ENCODE results near the gene SNX9. TPM values are rescaled to one million over a fixed set of nuclear protein-coding genes. Genes with fewer than 3 reads are reported as not detected.

Gene SNX9
- total and polyA plus RNA-seq, 2 of the 8 experiments (the other 6 are each of a cell fraction or from before 2014, with no cell fraction given) = 11.8 to 23.2 TPM

- Histone ChIP-seq H4K8ac (ENCODE audit: extremely low read depth, insufficient read depth, low read length) (no peak overlapping the region), H2AFZ (ENCODE audit: low read length) (no peak overlapping the region), H3K36me3 (ENCODE audit: control insufficient read depth in 2 of 4, insufficient read depth in 4 of 4, low read length in 3 of 4) (no peaks in the 10 kb centered on the region), H3K23me2 (ENCODE audit: low read depth, low read length) (no peaks in the 10 kb centered on the region), H3K4me3 (ENCODE audit: extremely low read depth in 1 of 4, insufficient read depth in 2 of 4, low read depth in 3 of 4, low read length in 4 of 4) (no peak overlapping the region), H3K79me1 (ENCODE audit: low read depth, low read length) (no peaks in the 10 kb centered on the region), H3K4me1 (replicated peaks in 1 of 4; ENCODE audit: control insufficient read depth in 3 of 4, insufficient read depth in 4 of 4, low read length in 3 of 4) (no peaks in the 10 kb centered on the region), H3K27me3 (replicated peaks in 1 of 4; ENCODE audit: control insufficient read depth in 3 of 4, extremely low read depth in 1 of 4, insufficient read depth in 3 of 4, low read length in 3 of 4) (no peaks in the 10 kb centered on the region), H3K56ac (replicated peaks; ENCODE audit: insufficient read length, low read depth, low read length) (no peak overlapping the region), H2BK15ac (ENCODE audit: low read length) (no peak overlapping the region), H3K4ac (replicated peaks; ENCODE audit: insufficient read length, low read depth, low read length) (no peak overlapping the region), H3K14ac (ENCODE audit: insufficient read length) (no peak overlapping the region), H4K91ac (replicated peaks; ENCODE audit: insufficient read length, low read length) (no peak overlapping the region), H3K79me2 (ENCODE audit: control insufficient read depth in 1 of 2, insufficient read depth in 2 of 2, low read length in 2 of 2) (no peaks in the 10 kb centered on the region), H4K5ac (ENCODE audit: insufficient read length, low read depth, low read length) (no peak overlapping the region), H3K9ac (replicated peaks in 1 of 4; ENCODE audit: extremely low read depth in 1 of 4, low read depth in 3 of 4, low read length in 3 of 4) (no peak overlapping the region), H3K18ac (ENCODE audit: extremely low read depth, low read length) (no peak overlapping the region), H4K20me1 (replicated peaks in 1 of 2; ENCODE audit: control insufficient read depth in 1 of 2, insufficient read depth in 2 of 2, low read length in 2 of 2) (no peaks in the 10 kb centered on the region), H2BK5ac (ENCODE audit: low read depth, low read length) (no peak overlapping the region), H3K27ac (ENCODE audit: low read depth, low read length) (no peak overlapping the region), H3K9me3 (ENCODE audit: insufficient read depth in 2 of 2, low read depth in 1 of 2, low read length in 1 of 2) (no peaks in the 10 kb centered on the region), H3K23ac (ENCODE audit: insufficient read length) (no peak overlapping the region), H2BK12ac (ENCODE audit: low read depth, low read length) (no peak overlapping the region), H2AK5ac (ENCODE audit: low read depth, low read length) (no peak overlapping the region), H2BK20ac (ENCODE audit: low read length) (no peak overlapping the region), H2BK120ac (replicated peaks; ENCODE audit: low read depth, low read length) (no peak overlapping the region), H3K4me2 (ENCODE audit: insufficient read depth in 1 of 2, low read depth in 2 of 2, low read length in 2 of 2) (no peak overlapping the region)
- DNase-seq (ENCODE audit: low read depth in 1 of 2, low spot score in 2 of 2) (no peak), FAIRE-seq (no peak)
- CTCF ChIA-PET (ENCODE audit: partially characterized antibody) = no interaction called here
- WGBS, 2 experiments (ENCODE audit: extremely low coverage in 1 of 2, insufficient coverage in 1 of 2, insufficient read length in 1 of 2, insufficient replicate concordance in 2 of 2, low coverage in 1 of 2, low lambda C conversion rate in 2 of 2, missing lambda C conversion rate in 1 of 2) = 75% methylated on average over 5 of the region's 5 CpGs; no CpG with 5 or more reads in 1 of the 2 experiments
- POLR2A ChIA-PET (ENCODE audit: partially characterized antibody) = no interaction called here
- TF ChIP-seq TAF1 (IDR thresholded peaks at IDR 0.05; ENCODE audit: low read depth, low read length) (no peak), TBP (IDR thresholded peaks at IDR 0.05; ENCODE audit: low read depth, low read length) (no peak), SAP30 (IDR thresholded peaks at IDR 0.05; ENCODE audit: insufficient read depth, insufficient replicate concordance, low read length) (no peak), NANOG (IDR thresholded peaks at IDR 0.05; ENCODE audit: insufficient read depth, low read depth, low read length, poor library complexity, severe bottlenecking) (no peak), SIX5 (IDR thresholded peaks at IDR 0.05; ENCODE audit: low read depth, low read length) (no peak), MAX (IDR thresholded peaks at IDR 0.05) (no peak), E2F6 (IDR thresholded peaks at IDR 0.05) (no peak), KDM1A (IDR thresholded peaks at IDR 0.05; ENCODE audit: borderline replicate concordance, low read length) (no peak), KDM4A (IDR thresholded peaks at IDR 0.05; ENCODE audit: low read depth, low read length, severe bottlenecking) (no peak), RXRA (IDR thresholded peaks at IDR 0.05; ENCODE audit: insufficient read depth, low read depth, low read length) (no peak), EP300 (IDR thresholded peaks at IDR 0.05; ENCODE audit: borderline replicate concordance in 1 of 2, low read depth in 2 of 2, low read length in 2 of 2) (no peak), KDM5A (IDR thresholded peaks at IDR 0.05; ENCODE audit: low read length) (no peak)
Measured at GRCh38 chr6:157813750-157814455, 9.1 kb upstream of the SNX9 start.

Measured in H1 (cell line).